Ascending aorta (tissue), 2 donors: ENCODE measurements around the gene RGMA. TPM values are rescaled to one million over a fixed set of nuclear protein-coding genes. Genes with fewer than 3 reads are reported as not detected.

Source experiments
- DNase-seq, 2 donors: peaks; one replicate each; pipeline ENCODE4 v3.0.0-alpha.2; 2019; ENCODE audit warnings: low spot score in 2 of 2
- H3K27ac ChIP-seq, 2 donors: fragments of 200-600 bp; sonication (generic); one replicate each; pipeline ENCODE4 v1.5.1; 2016 to 2017; ENCODE audit warnings: mild to moderate bottlenecking in 1 of 2
- H3K27me3 ChIP-seq: fragments of 200-600 bp; sonication (generic); one replicate; pipeline ENCODE4 v1.5.1; 2017
- H3K36me3 ChIP-seq, 2 donors: fragments of 200-600 bp; sonication (generic); one replicate each; pipeline ENCODE4 v1.5.1; 2016
- H3K4me1 ChIP-seq, 2 donors: fragments of 200-600 bp; sonication (generic); one replicate each; pipeline ENCODE4 v1.5.1; 2016 to 2017; ENCODE audit warnings: mild to moderate bottlenecking in 1 of 2
- H3K4me3 ChIP-seq, 2 donors: fragments of 200-600 bp; sonication (generic); one replicate each; pipeline ENCODE4 v1.5.1; 2016 to 2017; ENCODE audit warnings: mild to moderate bottlenecking in 1 of 2
- H3K9me3 ChIP-seq, 2 donors: fragments of 200-600 bp; sonication (generic); one replicate each; pipeline ENCODE4 v1.5.1; 2016
- CTCF ChIP-seq, 3 experiments: fragments of 200-600 bp in 2 of 3; fragments of 450-650 bp in 1 of 3; sonication (generic) in 2 of 3; IDR thresholded peaks; one replicate each; pipeline ENCODE4 v1.5.1; 2016 to 2019; ENCODE audit warnings: antibody characterized with exemption in 3 of 3, mild to moderate bottlenecking in 1 of 3, moderate library complexity in 1 of 3
- intact Hi-C: fragments of 100-400 bp; cut with DNase I; formaldehyde crosslinking; loops from one replicate; pipeline ENCODE4 v1.15.1; 2023
- total RNA-seq: library from RNA; depleted of rRNA; stranded (reverse); fragments of >200 nt; gene quantifications from one replicate; pipeline ENCODE4 v1.1.0, GENCODE V29; 2016

Gene RGMA
- total RNA-seq, 1 donor from 2014 or later = 76.7 TPM

DNA sequence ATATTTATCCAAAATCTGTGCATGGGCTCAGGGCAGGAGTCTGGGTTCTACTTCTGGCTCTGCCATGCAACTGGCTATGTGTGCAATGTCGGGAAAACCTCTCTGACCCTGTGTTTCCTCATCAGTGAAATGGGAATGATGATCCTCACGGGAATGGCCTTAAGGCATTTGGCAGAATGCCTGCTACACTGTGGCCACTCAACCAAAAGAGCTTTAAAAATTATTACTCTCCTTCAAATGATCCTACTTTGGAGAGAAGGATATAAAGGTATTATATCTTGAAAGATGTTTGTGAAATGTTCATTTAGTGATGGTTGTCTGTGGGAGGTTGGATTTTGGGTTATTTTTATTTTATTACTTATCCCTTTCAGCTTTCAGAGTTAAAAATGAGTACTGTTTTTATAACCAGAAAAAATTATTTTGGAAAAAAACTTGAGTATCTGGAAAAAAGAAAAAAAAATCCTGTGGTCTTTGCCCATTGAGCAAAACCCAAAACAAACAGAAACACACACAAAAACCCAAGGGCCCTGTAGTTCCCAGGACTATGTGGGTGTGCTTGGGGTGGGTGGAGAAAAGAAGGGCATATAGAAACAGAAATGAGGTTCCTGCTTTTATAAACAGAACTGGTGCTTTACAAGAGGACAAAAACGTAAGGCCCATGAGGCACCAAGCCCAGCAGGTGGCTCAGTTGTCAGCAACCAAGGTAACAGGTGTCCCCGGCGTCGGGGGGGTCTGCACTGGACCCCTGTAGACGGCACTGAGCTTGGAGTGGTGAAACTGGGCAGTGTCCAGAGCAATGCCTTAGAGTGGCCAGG, 22.0 kb downstream of the RGMA start:
- peak overlapping the region in 1 of 2 donors; percentile 38 for H3K4me3 ChIP-seq
- H3K4me1 ChIP-seq = peaks cover 18 to 45% of the 10 kb centered on the region in 2 donors
- H3K27me3 ChIP-seq = no peaks in the 10 kb centered on the region
- no peak for TF ChIP-seq CTCF (IDR thresholded peaks at IDR 0.05)
- peak overlapping the region; percentile 73 to 86 for H3K27ac ChIP-seq
- intact Hi-C loops = no loop called here
- DNase-seq = no peak
- peaks cover 4 to 8% of the 10 kb centered on the region in 2 donors for H3K36me3 ChIP-seq
- H3K9me3 ChIP-seq = no peaks in the 10 kb centered on the region

DNA sequence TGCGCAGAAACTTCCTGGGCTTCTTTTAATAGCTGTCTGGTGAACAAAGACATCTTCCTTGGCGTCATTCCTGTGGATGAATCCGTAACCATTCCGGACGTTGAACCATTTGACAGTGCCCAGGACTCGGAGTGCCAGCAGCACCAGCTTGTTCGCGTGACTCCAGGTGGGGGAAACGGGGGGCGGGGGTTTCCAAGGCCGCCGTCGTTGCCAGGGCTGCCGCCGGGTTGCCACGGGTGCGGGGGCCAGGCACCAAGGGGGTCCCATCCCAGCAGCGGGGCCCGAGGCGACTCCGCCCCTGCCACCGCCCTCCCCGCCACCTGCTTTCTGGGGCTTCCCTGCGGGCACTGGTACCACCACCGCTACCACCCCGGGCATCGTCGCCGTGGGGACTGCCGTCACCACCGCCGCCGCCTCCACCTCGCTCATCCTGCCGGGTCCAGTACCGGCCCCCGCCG, 22.8 kb downstream of the RGMA start:
- DNase-seq = no peak
- intact Hi-C loops = no loop called here
- no peak for TF ChIP-seq CTCF (IDR thresholded peaks at IDR 0.05)
- Histone ChIP-seq H3K27ac (peak overlapping the region; percentile 73 to 86), H3K9me3 (no peaks in the 10 kb centered on the region), H3K36me3 (peaks cover 4 to 8% of the 10 kb centered on the region in 2 donors), H3K27me3 (no peaks in the 10 kb centered on the region), H3K4me1 (peaks cover 18 to 47% of the 10 kb centered on the region in 2 donors), H3K4me3 (peak overlapping the region in 1 of 2 donors; percentile 10)

GRCh38 chr15:93065641-93066045, 23.4 kb downstream of the RGMA start:
- DNase-seq = no peak
- H3K36me3 ChIP-seq = peaks cover 4 to 8% of the 10 kb centered on the region in 2 donors
- H3K27ac ChIP-seq = peak overlapping the region in 1 of 2 donors; percentile 73
- no peak overlapping the region for H3K4me3 ChIP-seq
- no peak for TF ChIP-seq CTCF (IDR thresholded peaks at IDR 0.05)
- intact Hi-C loops = no loop called here
- H3K4me1 ChIP-seq = peaks cover 18 to 52% of the 10 kb centered on the region in 2 donors
- no peaks in the 10 kb centered on the region for H3K9me3 ChIP-seq
- no peaks in the 10 kb centered on the region for H3K27me3 ChIP-seq

GRCh38 chr15:93063796-93064690, 25.0 kb downstream of the RGMA start:
- H3K4me1 ChIP-seq = peaks cover 18 to 41% of the 10 kb centered on the region in 2 donors

More at GRCh38 chr15:93063796-93064690, 25.0 kb downstream of the RGMA start:
- Histone ChIP-seq H3K9me3 (no peaks in the 10 kb centered on the region), H3K4me3 (no peak overlapping the region), H3K27ac (peak overlapping the region; percentile 28 to 65), H3K27me3 (no peaks in the 10 kb centered on the region), H3K36me3 (peaks cover 4 to 8% of the 10 kb centered on the region in 2 donors)
- intact Hi-C loops = no loop called here
- TF ChIP-seq CTCF (IDR thresholded peaks at IDR 0.05) = no peak
- no peak for DNase-seq
